SKM-1 treated with dmso at 0.1 percent for 144 hours (cell line): ENCODE data around the gene C10orf90.

ENCODE experiments used
- DNase-seq: peaks from one replicate; lab custom pipeline; 2025; ENCODE audit not compliant: unreplicated experiment; lab: John Stamatoyannopoulos, UW

The C10orf90 gene, protein sequence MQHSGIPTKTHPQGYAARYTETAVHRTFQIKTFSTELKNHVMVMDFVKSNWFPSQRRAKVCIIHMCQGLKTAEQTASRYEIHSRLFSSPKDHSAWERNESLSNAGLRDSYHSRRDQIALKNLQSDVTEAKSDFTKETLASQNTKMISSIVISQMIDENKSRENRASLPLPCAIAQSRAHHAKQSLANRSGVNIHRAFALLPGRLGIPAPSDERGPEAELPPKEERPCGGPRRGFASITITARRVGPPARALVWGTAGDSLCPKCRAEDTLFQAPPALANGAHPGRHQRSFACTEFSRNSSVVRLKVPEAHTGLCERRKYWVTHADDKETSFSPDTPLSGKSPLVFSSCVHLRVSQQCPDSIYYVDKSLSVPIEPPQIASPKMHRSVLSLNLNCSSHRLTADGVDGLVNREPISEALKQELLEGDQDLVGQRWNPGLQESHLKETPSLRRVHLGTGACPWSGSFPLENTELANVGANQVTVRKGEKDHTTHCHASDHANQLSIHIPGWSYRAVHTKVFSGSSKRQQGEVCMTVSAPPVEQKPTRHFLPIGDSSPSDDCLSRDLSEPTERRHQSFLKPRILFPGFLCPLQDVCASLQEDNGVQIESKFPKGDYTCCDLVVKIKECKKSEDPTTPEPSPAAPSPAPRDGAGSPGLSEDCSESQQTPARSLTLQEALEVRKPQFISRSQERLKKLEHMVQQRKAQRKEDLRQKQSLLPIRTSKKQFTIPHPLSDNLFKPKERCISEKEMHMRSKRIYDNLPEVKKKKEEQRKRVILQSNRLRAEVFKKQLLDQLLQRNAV

DNA sequence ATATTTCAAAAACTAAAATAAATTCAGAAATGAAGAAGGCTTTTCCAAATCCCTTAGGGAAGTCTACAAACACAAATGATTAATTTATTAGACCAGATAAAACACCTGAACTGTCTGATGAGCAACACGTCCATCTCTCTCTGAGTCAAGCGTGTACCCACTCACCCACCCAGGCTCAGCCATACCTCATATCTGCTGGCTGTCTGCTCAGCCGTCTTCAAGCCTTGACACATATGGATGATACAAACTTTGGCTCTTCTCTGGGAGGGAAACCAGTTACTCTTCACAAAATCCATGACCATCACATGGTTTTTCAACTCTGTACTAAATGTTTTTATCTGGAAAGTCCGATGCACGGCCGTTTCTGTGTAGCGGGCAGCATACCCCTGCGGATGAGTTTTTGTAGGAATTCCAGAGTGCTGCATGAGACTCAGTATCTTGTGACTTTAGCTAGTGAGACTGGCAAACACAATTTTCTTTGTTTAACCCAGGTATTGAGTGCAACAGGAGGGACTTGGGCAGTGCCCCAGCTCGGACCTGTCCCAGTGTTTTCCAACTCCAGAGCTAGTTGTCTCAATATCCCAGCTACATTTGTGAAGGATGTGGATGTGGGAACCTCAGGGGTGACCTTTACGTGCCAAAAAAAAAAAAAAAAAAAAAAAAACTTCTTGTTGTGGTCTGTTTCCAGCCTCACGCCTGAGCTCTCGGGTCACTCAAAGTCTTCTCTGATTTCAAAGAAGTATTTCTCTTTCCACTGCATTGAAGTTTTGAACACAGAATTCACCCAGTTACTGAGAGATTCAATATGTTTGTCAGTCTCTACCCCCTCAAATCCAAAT, at the start of gene C10orf90:
C10orf90 (minus strand) TSS at position 638 of the 839 bp plus-strand sequence; CDS start at position 425, 213 bp downstream.
- DNase-seq = no peak

DNA sequence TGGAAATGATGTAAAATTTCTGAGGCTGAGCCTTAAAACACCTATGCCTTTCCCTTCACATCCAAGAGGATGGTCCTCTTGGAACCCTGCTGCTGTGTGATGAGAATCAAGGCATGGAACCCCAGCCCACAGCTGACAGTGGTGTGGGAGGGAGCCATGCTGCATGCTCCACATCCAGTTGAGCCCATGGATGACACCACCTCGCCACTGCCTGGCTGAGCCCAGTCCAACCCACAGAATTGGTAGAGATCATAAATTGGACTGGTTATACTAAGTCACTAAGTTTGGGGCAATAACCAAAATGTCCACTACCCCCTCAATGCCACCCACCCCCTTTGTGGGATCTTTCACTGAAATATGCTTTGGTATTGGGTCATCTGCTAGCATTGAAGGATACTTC, 45.9 kb upstream of the C10orf90 start:
- no peak for DNase-seq

DNA sequence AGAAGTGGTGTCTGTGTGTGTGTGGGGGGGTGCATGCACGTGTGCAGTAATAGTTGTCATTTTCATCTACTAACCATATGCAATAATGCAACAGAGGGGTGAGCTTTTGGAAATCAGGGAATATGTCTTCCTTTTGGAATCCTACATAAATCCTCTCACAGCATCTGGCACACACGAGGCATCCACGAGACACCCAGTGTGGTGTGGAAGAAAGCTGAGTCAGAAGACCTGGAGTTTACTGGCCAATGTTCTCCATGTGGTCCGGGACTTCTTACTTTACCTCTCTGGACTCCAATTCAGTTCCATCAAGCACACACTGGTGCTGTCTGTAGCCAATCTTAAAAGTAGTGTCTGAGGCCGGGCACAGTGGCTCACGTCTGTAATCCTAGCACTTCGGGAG, 43.1 kb upstream of the C10orf90 start:
- no peak for DNase-seq

DNA sequence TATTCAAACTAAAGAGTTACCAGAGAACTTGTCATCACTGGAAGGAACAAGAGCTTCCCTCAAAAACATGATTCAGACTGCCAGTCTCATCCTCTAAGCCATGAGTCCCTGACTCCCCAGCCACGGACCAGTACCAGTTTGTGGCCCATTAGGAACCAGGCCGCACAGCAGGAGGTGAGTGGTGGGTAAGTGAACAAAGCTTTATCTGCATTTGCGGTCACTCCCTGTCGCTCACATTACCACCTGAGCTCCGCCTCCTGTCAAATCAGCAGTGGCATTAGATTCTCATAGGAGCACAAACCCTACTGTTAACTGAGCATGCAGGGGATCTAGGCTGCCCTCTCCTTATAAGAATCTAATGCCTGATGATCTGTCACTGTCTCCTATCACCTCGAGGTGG, 42.2 kb upstream of the C10orf90 start:
- DNase-seq = no peak

DNA sequence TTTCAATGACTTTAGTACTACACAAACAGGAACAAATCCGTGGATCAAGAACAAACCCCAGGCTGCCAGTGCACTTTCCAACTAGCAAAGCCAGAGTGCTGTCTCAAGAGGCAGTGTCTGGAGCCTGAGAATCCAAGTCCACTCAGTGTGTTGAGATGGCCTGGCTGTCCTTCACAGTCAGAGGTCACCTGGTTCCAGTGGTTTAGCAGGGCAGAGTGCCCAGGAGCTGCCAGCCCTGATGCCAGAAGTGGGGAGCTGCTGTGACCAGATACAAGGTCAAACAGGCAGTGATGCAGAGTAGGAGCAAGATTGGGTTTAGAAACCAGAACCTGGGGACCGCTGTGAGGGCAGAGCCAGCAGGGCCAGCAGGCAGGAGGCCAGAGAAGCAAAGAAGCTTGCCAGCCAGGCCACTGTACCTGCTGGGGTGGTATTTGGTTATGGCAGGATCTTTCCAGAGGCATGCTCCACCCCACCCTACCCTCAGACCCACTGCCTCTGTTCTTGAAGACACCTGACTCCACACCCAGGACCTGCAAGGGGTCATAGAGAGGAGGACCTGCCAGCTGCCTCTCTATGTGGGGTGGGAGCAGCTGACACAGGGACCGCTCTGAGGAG, 35.6 kb upstream of the C10orf90 start:
- DNase-seq = no peak

DNA sequence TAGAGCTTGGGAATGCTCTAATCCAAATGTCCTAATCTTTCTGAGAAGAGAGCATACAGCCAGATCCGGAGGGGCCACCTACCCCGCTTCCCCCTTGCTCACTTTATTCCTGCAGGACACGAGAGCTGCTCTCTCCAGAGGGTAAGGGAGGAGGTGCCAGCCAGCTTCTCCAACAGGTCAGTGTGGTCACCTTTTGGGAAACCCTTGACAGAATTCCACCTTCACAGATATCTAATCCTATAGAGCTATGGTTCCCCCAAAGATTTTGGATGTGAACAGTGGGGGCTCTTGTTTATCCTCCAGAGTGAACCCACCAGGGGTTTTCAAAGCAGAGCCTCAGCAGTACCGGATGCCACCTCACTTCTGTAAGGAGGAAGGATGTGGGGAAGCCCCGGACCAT, 34.6 kb upstream of the C10orf90 start:
- no peak for DNase-seq

DNA sequence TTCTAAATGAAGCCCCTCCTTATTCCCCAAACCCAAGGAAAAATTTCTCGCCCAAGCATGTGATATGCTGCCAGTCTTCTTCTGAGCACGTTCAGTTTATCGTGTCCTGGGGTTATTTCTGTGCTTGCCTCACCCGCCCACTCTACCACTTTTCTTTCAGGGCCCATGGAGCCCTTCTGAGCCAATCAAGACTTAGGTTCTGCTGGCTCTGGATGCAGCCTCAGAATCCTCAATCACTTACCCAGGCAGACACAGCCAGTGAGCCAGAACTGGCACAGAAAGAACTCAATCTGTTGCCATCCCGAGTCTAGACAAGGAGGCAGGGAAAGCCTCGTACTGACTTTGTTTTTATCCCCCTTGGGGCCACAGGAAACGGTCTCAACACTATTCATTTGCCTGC, 34.2 kb upstream of the C10orf90 start:
- no peak for DNase-seq

DNA sequence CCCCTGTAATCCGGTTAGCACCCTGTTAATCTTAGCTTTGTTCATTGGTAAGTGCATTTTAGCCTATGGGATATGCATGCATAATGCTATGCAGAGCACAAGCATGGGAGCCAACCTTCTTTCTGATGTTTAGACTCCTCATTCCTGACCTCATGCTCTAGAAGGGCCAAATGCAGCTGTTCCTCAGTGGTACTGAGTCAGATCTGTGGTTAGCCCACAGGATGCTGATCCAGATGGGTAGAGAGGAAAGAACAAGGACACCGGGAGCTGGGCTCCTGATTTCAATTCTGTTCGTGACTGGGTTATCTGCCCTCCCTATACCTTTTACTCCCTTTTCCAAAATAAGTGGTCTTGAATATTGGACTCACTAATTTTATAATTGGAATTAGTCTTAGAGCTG, 31.7 kb upstream of the C10orf90 start:
- no peak for DNase-seq

DNA sequence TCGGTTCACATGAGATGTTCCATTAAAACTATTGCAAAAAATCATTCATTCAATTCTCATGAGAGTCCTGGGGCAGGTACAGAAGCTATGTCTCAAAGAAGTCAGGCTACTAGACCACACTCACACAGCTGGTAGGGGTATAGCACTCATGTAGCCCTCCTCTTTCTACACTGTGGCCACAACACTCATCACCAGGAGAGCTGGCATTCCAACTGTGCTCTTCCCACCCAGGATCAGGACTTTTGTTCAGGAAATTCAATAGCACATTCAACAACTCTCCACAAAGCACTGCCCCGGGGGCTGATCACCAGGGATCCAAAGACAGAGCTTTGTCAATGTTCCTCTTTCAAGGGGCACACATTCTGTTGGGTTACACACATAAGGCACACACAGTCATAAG, 31.0 kb upstream of the C10orf90 start:
- DNase-seq = no peak

DNA sequence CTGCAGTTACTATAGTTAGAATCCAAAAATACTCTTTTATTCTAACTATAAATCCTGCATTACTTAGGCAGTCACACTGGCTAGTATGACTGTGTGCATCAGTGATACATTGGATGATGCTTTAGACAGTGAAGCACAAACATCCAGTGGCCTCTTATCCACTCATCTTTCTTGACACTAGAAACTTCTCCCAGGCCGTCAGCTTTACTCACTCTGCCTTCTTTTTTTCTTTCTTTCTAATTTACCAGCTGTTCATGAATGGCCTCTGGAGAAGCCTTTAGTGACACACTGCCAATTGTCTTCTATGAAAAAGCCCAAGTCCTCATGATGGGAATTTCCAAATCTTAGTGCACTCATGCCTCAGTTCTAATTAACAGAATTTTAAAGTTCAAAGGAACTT, 26.2 kb upstream of the C10orf90 start:
- DNase-seq = no peak

DNA sequence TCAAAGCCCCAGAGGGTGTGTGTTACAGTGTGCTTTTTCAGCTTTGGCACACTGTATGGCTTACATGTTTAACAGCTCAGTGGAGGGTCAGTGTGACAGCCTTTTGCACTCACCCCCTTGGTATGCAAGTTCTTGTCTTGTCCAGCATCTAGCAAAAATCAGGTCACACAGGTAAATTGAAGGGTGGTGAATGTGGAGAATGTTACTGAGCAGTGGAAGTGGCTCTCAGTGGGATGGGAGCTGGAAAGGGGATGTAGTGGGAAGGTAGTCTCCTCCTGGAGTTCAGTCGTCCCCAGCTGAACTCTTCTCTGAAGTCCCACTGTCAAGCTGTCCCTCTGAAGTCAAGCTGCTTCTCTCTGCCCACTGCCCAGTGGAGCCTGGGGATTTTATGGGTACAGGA, 21.0 kb upstream of the C10orf90 start:
- DNase-seq = no peak

DNA sequence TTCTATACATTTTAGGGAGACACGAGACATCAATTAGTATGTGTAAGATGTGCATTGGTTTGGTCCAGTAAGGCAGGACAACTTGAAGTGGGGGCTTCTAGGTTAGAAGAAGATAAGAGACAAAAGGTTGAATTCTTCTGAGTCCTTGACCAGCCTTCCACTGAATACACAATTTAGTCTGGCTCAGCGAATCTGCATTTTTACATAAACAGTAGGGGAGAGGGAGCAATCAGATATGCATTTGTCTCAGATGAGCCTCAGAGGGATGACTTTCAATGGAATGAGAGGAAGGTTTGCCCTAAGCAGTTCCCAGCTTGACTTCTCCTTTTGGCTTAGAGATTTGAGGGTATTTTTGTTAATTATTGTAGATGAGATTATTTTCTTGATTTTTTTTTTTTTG, 20.0 kb upstream of the C10orf90 start:
- DNase-seq = no peak

DNA sequence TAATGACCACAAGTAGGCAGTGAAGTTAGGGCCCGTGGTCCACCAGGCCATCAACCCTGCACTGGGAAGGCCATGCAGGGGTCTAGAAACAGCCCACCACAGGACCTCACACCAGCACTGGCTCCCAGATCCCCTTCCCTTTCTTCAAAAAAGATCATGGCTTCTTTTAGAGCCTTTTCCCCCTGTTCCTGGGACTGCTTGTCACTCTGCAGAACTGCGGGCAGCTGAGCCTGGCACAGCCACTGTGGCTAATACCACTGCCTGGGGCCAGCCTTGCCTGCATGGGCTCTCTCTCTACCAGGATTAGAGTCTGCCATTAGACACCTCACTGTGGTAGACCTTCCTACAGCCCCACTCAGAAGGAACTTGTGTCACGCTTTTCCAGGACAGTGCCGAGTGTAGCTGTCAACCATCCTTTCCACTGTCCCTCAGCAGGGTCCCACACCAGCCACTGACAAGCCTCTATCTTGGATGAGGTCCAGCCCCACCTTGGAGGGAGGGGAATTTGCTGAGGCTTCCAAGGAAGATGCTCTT, 19.0 kb upstream of the C10orf90 start:
- DNase-seq = no peak

DNA sequence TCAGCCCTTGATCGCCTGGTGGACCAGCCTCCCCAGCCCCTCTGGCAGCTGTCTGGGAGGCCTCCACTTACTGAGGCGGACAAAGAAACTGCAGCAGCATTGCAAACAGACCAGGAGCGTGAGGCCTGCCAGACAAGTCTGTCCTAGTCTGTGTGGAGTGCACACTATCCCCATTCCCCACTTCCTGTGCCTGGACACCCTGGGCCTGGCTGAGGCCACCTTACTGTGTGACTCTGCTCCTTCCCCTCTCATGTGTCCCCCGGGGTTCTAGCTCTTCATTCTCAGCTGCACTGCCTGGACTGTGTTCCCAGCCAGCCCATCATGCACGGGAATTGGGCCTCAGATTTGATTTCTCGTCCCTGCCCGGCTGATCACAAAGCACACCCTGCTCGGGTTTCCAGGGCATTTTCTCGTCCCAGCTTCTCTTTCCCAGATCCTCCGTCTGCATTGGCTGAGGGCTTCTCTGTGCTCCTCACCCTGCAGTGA, 16.7 kb upstream of the C10orf90 start:
- no peak for DNase-seq

DNA sequence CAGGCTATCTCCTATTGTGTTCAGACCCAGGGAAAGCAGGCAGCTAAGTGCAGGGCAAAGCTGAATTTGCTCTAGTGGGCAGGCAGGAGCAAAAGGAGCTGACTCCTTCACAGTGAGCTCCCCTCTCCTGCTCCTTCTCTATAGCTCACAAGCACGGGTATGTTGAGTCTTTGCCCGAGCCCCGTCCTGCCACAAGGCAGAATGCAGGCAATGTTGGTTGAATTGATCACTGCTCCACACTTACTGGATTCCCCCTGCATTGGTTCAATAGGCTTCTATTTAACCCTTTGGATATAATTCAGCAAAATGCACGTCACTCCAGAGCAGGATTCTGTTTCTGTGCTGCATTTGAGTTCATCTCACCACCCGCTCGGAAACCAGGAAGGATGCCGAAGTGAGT, 16.2 kb upstream of the C10orf90 start:
- DNase-seq = no peak

DNA sequence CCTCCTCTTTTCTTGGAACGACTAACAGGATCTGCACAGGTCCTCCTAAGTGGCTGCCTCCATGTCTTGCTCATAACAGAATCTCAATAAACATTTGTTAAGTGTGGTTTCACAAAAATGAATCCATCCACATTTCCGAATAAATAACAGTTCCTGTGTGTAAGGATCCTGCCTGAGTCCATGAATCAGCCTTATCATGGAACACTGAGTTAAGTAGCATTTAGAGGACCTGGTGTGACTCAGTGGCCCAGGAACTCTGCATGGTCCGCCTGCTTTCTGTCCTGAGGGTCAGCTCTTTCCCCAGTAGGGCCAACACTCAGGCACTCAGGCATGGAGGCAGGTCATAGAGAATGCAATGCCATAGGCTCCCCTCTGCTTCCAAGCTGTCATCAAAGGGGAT, 15.8 kb upstream of the C10orf90 start:
- no peak for DNase-seq

DNA sequence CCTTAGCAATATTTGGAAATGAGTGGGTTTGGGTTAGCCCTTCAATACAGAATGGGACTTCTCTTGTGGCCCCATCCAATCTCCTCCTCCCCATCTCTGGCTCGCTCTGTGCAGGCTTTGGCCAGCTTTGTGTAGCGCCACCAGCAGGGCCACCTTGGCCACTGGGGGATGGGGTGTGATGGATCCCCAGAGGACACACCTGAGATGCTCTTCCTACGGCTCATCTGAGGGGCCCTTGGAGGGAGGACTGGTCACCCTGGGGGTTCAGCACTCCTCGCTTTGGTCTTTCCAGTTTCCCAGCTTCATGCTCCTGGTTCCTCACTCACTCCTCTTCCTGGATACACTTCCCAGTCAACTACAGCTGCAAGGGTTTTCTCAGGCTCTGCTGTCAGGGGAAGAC, 15.3 kb upstream of the C10orf90 start:
- DNase-seq = no peak

DNA sequence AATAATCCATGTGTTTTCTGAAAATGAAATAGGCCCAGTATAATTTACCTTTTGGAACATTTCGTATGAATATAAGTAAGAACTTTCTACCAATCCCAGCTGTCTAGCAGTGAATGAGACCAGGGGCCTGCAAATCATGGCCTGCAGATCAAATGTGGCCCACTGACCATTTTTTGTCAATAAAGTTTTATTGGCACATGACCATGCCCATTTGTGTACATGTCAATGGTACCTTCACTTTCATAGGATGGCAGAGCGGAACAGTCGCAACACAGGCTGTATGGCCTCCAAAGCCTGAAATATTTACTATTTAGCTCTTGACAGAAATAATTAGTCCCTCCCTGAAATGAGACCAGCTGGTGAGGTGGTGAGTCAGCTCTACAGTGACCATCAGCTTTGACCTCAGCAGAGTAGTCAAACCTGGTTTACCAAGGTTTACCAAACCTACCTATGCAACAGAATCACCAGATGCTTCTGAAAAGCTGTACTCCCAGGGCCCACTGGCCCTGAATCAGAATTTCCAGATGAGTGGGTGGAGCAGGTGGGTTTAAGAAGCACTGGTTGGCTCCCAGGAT, 13.8 kb upstream of the C10orf90 start:
- no peak for DNase-seq

DNA sequence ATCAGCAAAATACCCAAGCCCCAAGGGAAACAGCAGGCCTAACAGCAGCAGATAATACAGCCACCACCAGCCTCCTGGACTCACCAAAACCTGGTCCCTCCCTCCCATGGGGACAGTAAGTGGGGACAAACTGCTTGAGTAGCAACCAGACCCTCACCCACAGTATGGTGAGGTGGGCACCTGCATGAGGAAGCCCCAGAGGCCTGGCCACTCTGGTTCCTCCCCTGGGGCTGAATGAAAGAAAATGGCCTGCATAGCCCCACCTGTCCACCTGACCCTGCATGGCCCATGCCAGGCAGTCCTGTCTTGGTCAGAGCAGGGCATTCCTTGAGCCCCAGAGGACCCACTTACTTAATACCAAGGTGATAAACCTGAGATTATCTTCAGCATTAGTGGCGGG, 13.0 kb upstream of the C10orf90 start:
- no peak for DNase-seq
